GM12878 (cell line): ENCODE measurements around the gene SLC1A5. TPM values are rescaled to one million over a fixed set of nuclear protein-coding genes. Genes with fewer than 3 reads are reported as not detected.
"Not testable (repeated sequence)": the region's sequence is repeated elsewhere in the genome, so short reads cannot be mapped to it uniquely, and the experiment has no call there.

Experiments
- ATAC-seq: fragments of 200-7000 bp; cut with Tn5 transposase; 3 replicates; pipeline ENCODE4 v1.9.1; 2020; ENCODE audit warnings: mild to moderate bottlenecking, moderate library complexity
- BruUV-seq: library from RNA; stranded (reverse); fragments of 400-500 nt; replicated peaks from 2 replicates; lab custom pipeline; 2021; lab: Mats Ljungman, UMichigan
- CTCF ChIA-PET: fragments of 300-600 bp; sonication (Branson Sonifier 250); formaldehyde crosslinking; extraction: SDS; loops from one replicate; lab custom pipeline; 2021; ENCODE audit warnings: inconsistent platforms; lab: Yijun Ruan, JAX
- POLR2A ChIA-PET: fragments of 350-600 bp; formaldehyde crosslinking; extraction: SDS; loops from one replicate; lab custom pipeline; 2021; ENCODE audit warnings: inconsistent platforms; lab: Charles Lee
- RAD21 ChIA-PET: fragments of 300-600 bp; sonication (Branson Sonifier 250); formaldehyde crosslinking; loops from one replicate; lab custom pipeline; 2023; ENCODE audit warnings: antibody characterized with exemption; ENCODE audit not compliant: unreplicated experiment; lab: Charles Lee
- SMC1A ChIA-PET: fragments of 300-600 bp; sonication (Branson Sonifier 250); formaldehyde crosslinking; loops from one replicate; lab custom pipeline; 2023; ENCODE audit not compliant: unreplicated experiment, uncharacterized antibody; lab: Charles Lee
- DNase-seq: peaks from one replicate; pipeline ENCODE4 v3.0.0-alpha.2; 2011; ENCODE audit warnings: low read depth, low spot score
- FAIRE-seq: peaks from 3 replicates; lab custom pipeline; 2011; peaks lifted over from hg19 to GRCh38; lab: Jason Lieb, UNC
- H2AFZ ChIP-seq: 2 replicates; pipeline ENCODE4 v1.6.0; 2011; ENCODE audit warnings: low read depth, low read length, control low read depth; ENCODE audit not compliant: control insufficient read depth
- H3K27ac ChIP-seq: 2 replicates; pipeline ENCODE4 v1.5.1; 2011; ENCODE audit warnings: control low read depth; ENCODE audit not compliant: control insufficient read depth, insufficient read depth
- H3K27me3 ChIP-seq, 2 experiments: replicated peaks in 1 of 2; 2 replicates each; pipeline versions ENCODE4 v1.6.0 to v1.6.1; 2011; ENCODE audit warnings: low read length in 1 of 2; ENCODE audit not compliant: control insufficient read depth in 2 of 2, insufficient read depth in 2 of 2
- H3K36me3 ChIP-seq, 2 experiments: 2 replicates each; pipeline ENCODE4 v1.5.1; 2011; ENCODE audit warnings: low read length in 1 of 2; ENCODE audit not compliant: control insufficient read depth in 2 of 2, insufficient read depth in 2 of 2
- H3K4me1 ChIP-seq: 2 replicates; pipeline ENCODE4 v1.6.1; 2011; ENCODE audit warnings: mild to moderate bottlenecking, low read length, moderate library complexity, mixed read lengths; ENCODE audit not compliant: control insufficient read depth, insufficient read depth
- H3K4me2 ChIP-seq: 2 replicates; pipeline ENCODE4 v1.6.0; 2011; ENCODE audit warnings: control low read depth; ENCODE audit not compliant: control insufficient read depth, insufficient read depth
- H3K4me3 ChIP-seq: fragments of 200-600 bp; sonication (generic); 2 replicates; pipeline ENCODE4 v1.5.1; 2016
- H3K79me2 ChIP-seq: 2 replicates; pipeline ENCODE4 v1.6.0; 2011; ENCODE audit warnings: low read length; ENCODE audit not compliant: control insufficient read depth, insufficient read depth
- H3K9ac ChIP-seq: 2 replicates; pipeline ENCODE4 v1.8.0; 2011; ENCODE audit warnings: low read length, control low read depth, mixed read lengths; ENCODE audit not compliant: control insufficient read depth, insufficient read depth
- H3K9me3 ChIP-seq: replicated peaks from 3 replicates; pipeline ENCODE4 v1.5.1; 2011; ENCODE audit warnings: mild to moderate bottlenecking, low read length; ENCODE audit not compliant: control insufficient read depth, insufficient read depth
- H4K20me1 ChIP-seq: 2 replicates; pipeline ENCODE4 v1.6.0; 2011; ENCODE audit not compliant: control insufficient read depth, insufficient read depth
- MTA3 ChIP-seq: IDR thresholded peaks from 2 replicates; pipeline ENCODE4 v1.6.1; 2012; ENCODE audit warnings: low read length, inconsistent platforms, borderline replicate concordance
- POLR2A ChIP-seq: IDR thresholded peaks from 2 replicates; pipeline ENCODE4 v1.6.1; 2011; ENCODE audit warnings: low read depth, mild to moderate bottlenecking, low read length
- SUZ12 ChIP-seq: fragments of 200-600 bp; sonication (generic); IDR thresholded peaks from one replicate; pipeline ENCODE4 v1.6.1; 2018; ENCODE audit warnings: antibody characterized with exemption, mild to moderate bottlenecking; ENCODE audit not compliant: unreplicated experiment
- WGBS: methylation state at CpG from one replicate; pipeline ENCODE4 v1.1.6; 2016; ENCODE audit warnings: low lambda C conversion rate; ENCODE audit not compliant: insufficient replicate concordance, insufficient coverage; ENCODE audit errors: missing lambda C conversion rate; 5-methylcytosine and 5-hydroxymethylcytosine counted together
- in situ Hi-C: fragments of 300-500 bp; cut with MboI; formaldehyde crosslinking; loops from 9 replicates; pipeline ENCODE4 v1.14.3; 2018; ENCODE audit warnings: mixed read lengths
- intact Hi-C: fragments of 100-400 bp; cut with micrococcal nuclease; formaldehyde crosslinking; loops from one replicate; pipeline ENCODE4 v1.14.2; 2022; ENCODE audit not compliant: unreplicated experiment
- polyA plus RNA-seq, 11 experiments: library from polyadenylated mRNA; depleted of rRNA in 4 of 11; unstranded in 6 of 11; stranded (reverse) in 5 of 11; fragments of >200 nt; fragmentation: Nextera tagmentation in 4 of 11; fragmentation: Illumina TruSeq in 1 of 11; extraction: Ambion mirVana in 4 of 11; extraction: Trizol in 1 of 11; gene quantifications; 1 replicate in 1 of 11; 2 replicates in 10 of 11; pipeline versions ENCODE4 v1.2.1 to v1.2.3, GENCODE V29; 2011 to 2016; ENCODE audit warnings: inconsistent platforms in 2 of 11, missing spikeins in 2 of 11, low read depth in 1 of 11
- total RNA-seq, 4 experiments: library from RNA; depleted of rRNA in 3 of 4; stranded (reverse); fragments of >200 nt in 3 of 4; fragmentation: Illumina TruSeq in 1 of 4; extraction: Trizol in 1 of 4; gene quantifications; 2 replicates each; pipeline versions ENCODE4 v1.2.1 to v1.2.3, GENCODE V29; 2013 to 2021

The SLC1A5 gene
- total and polyA plus RNA-seq, 10 of the 15 experiments (the other 5 are each of a cell fraction or from before 2014, with no cell fraction given), result 9.1 to 129 (median 60.9) TPM

GRCh38 chr19:46782355-46783019, 5.9 kb downstream of the SLC1A5 start:
- Histone ChIP-seq H3K4me3 (no peak overlapping the region), H3K79me2 (peaks cover 56% of the 10 kb centered on the region), H3K36me3 (peaks cover 14 to 26% of the 10 kb centered on the region in 2 experiments; a peak in 3 of 4 replicates)
- TF ChIP-seq MTA3 (no peak), POLR2A (peak; percentile 35; the same call in 1 of the 2 replicates), SUZ12 (no peak)
- TF ChIP-seq, all 136 proteins: peak for 1
- H3K4me2 ChIP-seq, result peak overlapping the region; percentile 22; the same call in 1 of the 2 replicates
- H3K27ac ChIP-seq, result no peak overlapping the region; the same call in 1 of the 2 replicates
- FAIRE-seq (no peak), DNase-seq (no peak), ATAC-seq (no peak)
- in situ Hi-C loops (no loop called here), intact Hi-C loops (no loop called here)
- no peaks in the 10 kb centered on the region; the same call in 1 of the 2 replicates for H4K20me1 ChIP-seq
- WGBS, result 54% methylated on average over 3 of the region's 7 CpGs
- SMC1A ChIA-PET, result interaction anchor here (0.6 kb wide), 1 partner anchor 42 kb away, joined by 3 read pairs; no protein-coding TSS in a partner anchor
- H2AFZ ChIP-seq, result no peak overlapping the region
- H3K27me3 ChIP-seq, result no peaks in the 10 kb centered on the region
- RAD21 ChIA-PET, result interaction anchor here (0.6 kb wide), 1 partner anchor 30 kb away, joined by 3 read pairs; no protein-coding TSS in a partner anchor
- POLR2A ChIA-PET, result interaction anchor here (0.7 to 1.0 kb wide), 3 partner anchors 24 to 174 kb away, joined by 3 to 4 read pairs (median 3); no protein-coding TSS in a partner anchor
- no peaks in the 10 kb centered on the region for H3K9me3 ChIP-seq
- no TSS peak for BruUV-seq
- CTCF ChIA-PET, result interaction anchor here (1.5 to 4.4 kb wide), 3 partner anchors 12 to 58 kb away, joined by 4 to 43 read pairs (median 25); no protein-coding TSS in a partner anchor
- H3K9ac ChIP-seq, result no peak overlapping the region
- H3K4me1 ChIP-seq, result 0 out of 2 replicates have a peak, but pooled peaks cover 7% of the 10 kb centered on the region

GRCh38 chr19:46777956-46778645, 10.3 kb downstream of the SLC1A5 start:
- H4K20me1 ChIP-seq, H2AFZ ChIP-seq, RAD21 ChIA-PET, H3K27me3 ChIP-seq, H3K9ac ChIP-seq, H3K4me3 ChIP-seq, BruUV-seq, in situ Hi-C loops, POLR2A ChIA-PET, FAIRE-seq, DNase-seq, ATAC-seq, H3K9me3 ChIP-seq, H3K27ac ChIP-seq, H3K4me2 ChIP-seq, H3K4me1 ChIP-seq, SMC1A ChIA-PET, intact Hi-C loops: not testable (repeated sequence)
- CTCF ChIA-PET, result interaction anchor here (1.0 to 1.4 kb wide), 3 partner anchors 9 to 62 kb away, joined by 3 to 5 read pairs (median 4); no protein-coding TSS in a partner anchor
- H3K79me2 ChIP-seq, result peaks cover 12% of the 10 kb centered on the region
- 87% methylated on average over 10 of the region's 12 CpGs for WGBS
- H3K36me3 ChIP-seq, result peaks cover 30 to 32% of the 10 kb centered on the region in 2 experiments
